ENCODE data around the gene SCCPDH. TPM values are rescaled to one million over a fixed set of nuclear protein-coding genes. Genes with fewer than 3 reads are reported as not detected.

SCCPDH gene
- total and polyA plus RNA-seq, 2 donors (not counting 3 experiments of a cell fraction or from before 2014, with no cell fraction given): 24.4 to 37.5 TPM

GRCh38 chr1:246726255-246726679, 2.1 kb downstream of the SCCPDH start:
- intact Hi-C loops (cut with micrococcal nuclease): no loop called here
- peaks cover 6% of the 10 kb centered on the region for H3K4me1 ChIP-seq (ENCODE audit: control insufficient read depth, extremely low read depth, insufficient read depth, low read length)
- no peak overlapping the region for H3K9ac ChIP-seq (replicated peaks; ENCODE audit: extremely low read depth, insufficient read depth, low read length)
- no peak for TF ChIP-seq JUN (IDR thresholded peaks at IDR 0.05; ENCODE audit: borderline replicate concordance, insufficient read depth, insufficient read length, low read depth)
- dilution Hi-C loops (cut with MboI; ENCODE audit: extremely low pct_ligation_motif_present, low sequenced_read_pairs): no loop called here
- H3K27ac ChIP-seq (ENCODE audit: insufficient read depth, low read depth, low read length): no peak overlapping the region
- peaks cover 0 to 20% of the 10 kb centered on the region in 2 experiments for H3K36me3 ChIP-seq (ENCODE audit: control insufficient read depth in 2 of 2, extremely low read depth in 1 of 2, insufficient read depth in 2 of 2, low read length in 2 of 2)
- DNase-seq (ENCODE audit: low read depth, low spot score): no peak
- no peak for FAIRE-seq
- ChIA-PET CTCF (no interaction called here), POLR2A (no interaction called here)
- H3K4me3 ChIP-seq (replicated peaks in 1 of 3; ENCODE audit: insufficient read depth in 1 of 3, low read depth in 1 of 3, low read length in 3 of 3): no peak overlapping the region
- H3K9me3 ChIP-seq (replicated peaks; ENCODE audit: control insufficient read depth, insufficient read depth, low read length): no peaks in the 10 kb centered on the region
- no peaks in the 10 kb centered on the region for H4K20me1 ChIP-seq (replicated peaks; ENCODE audit: control insufficient read depth, extremely low read depth, insufficient read depth, low read length)
- H3K79me2 ChIP-seq (ENCODE audit: control insufficient read depth, insufficient read depth, low read length): peaks cover 16% of the 10 kb centered on the region
- no peak overlapping the region for H2AFZ ChIP-seq (ENCODE audit: low read depth, low read length)
- no TSS peak for BruUV-seq (replicated peaks)
- no peaks in the 10 kb centered on the region for H3K9me1 ChIP-seq (replicated peaks; ENCODE audit: control insufficient read depth, extremely low read depth, insufficient read depth, low read length)
- H3K4me2 ChIP-seq (ENCODE audit: insufficient read depth, low read length): no peak overlapping the region
- no peaks in the 10 kb centered on the region for H3K27me3 ChIP-seq (ENCODE audit: control insufficient read depth in 2 of 2, insufficient read depth in 2 of 2, low read length in 2 of 2)

- CTCF ChIA-PET: no interaction called here
- no peaks in the 10 kb centered on the region for H4K20me1 ChIP-seq (replicated peaks; ENCODE audit: control insufficient read depth, extremely low read depth, insufficient read depth, low read length)
- H3K4me3 ChIP-seq (replicated peaks in 1 of 3; ENCODE audit: insufficient read depth in 1 of 3, low read depth in 1 of 3, low read length in 3 of 3): no peak overlapping the region
- no TSS peak for BruUV-seq (replicated peaks)
- H3K9me3 ChIP-seq (replicated peaks; ENCODE audit: control insufficient read depth, insufficient read depth, low read length): no peaks in the 10 kb centered on the region
- peaks cover 6% of the 10 kb centered on the region for H3K4me1 ChIP-seq (ENCODE audit: control insufficient read depth, extremely low read depth, insufficient read depth, low read length)
- dilution Hi-C loops (cut with MboI; ENCODE audit: extremely low pct_ligation_motif_present, low sequenced_read_pairs) (no loop called here), intact Hi-C loops (cut with micrococcal nuclease) (no loop called here)
- H3K9ac ChIP-seq (replicated peaks; ENCODE audit: extremely low read depth, insufficient read depth, low read length): no peak overlapping the region
- no peak for TF ChIP-seq POLR2A (IDR thresholded peaks at IDR 0.05; ENCODE audit: low read depth, low read length)
- no peak for TF ChIP-seq JUN (IDR thresholded peaks at IDR 0.05; ENCODE audit: borderline replicate concordance, insufficient read depth, insufficient read length, low read depth)
- TF ChIP-seq POLR2AphosphoS5 (IDR thresholded peaks at IDR 0.05; ENCODE audit: insufficient read depth, low read depth, low read length): no peak
- TF ChIP-seq MAX (IDR thresholded peaks at IDR 0.05; ENCODE audit: insufficient read depth, insufficient read length): no peak
- no peak for TF ChIP-seq CTCF (IDR thresholded peaks at IDR 0.05; ENCODE audit: extremely low read depth in 1 of 2, insufficient read depth in 1 of 2, low read depth in 1 of 2, low read length in 2 of 2)
- no peak for TF ChIP-seq MYC (IDR thresholded peaks at IDR 0.05; ENCODE audit: low read depth, low read length)
- no peak for TF ChIP-seq GATA2 (IDR thresholded peaks at IDR 0.05; ENCODE audit: insufficient read depth, insufficient read length, low read depth, low read length)
- TF ChIP-seq EZH2 (IDR thresholded peaks at IDR 0.05; ENCODE audit: borderline replicate concordance, low read depth, low read length, severe bottlenecking): no peak
- no peak for TF ChIP-seq FOS (IDR thresholded peaks at IDR 0.05; ENCODE audit: borderline replicate concordance, insufficient read depth, low read length)
- H3K36me3 ChIP-seq (ENCODE audit: control insufficient read depth in 2 of 2, extremely low read depth in 1 of 2, insufficient read depth in 2 of 2, low read length in 2 of 2): peaks cover 0 to 20% of the 10 kb centered on the region in 2 experiments
- POLR2A ChIA-PET: no interaction called here
- no peak overlapping the region for H3K4me2 ChIP-seq (ENCODE audit: insufficient read depth, low read length)
- FAIRE-seq: no peak
- H3K79me2 ChIP-seq (ENCODE audit: control insufficient read depth, insufficient read depth, low read length): peaks cover 17% of the 10 kb centered on the region
- no peaks in the 10 kb centered on the region for H3K27me3 ChIP-seq (ENCODE audit: control insufficient read depth in 2 of 2, insufficient read depth in 2 of 2, low read length in 2 of 2)
- H2AFZ ChIP-seq (ENCODE audit: low read depth, low read length): no peak overlapping the region
- no peak for DNase-seq (ENCODE audit: low read depth, low spot score)
- no peak overlapping the region for H3K27ac ChIP-seq (ENCODE audit: insufficient read depth, low read depth, low read length)
- H3K9me1 ChIP-seq (replicated peaks; ENCODE audit: control insufficient read depth, extremely low read depth, insufficient read depth, low read length): no peaks in the 10 kb centered on the region
Observed at GRCh38 chr1:246726881-246727280, 2.7 kb downstream of the SCCPDH start.
